ENCODE results near the gene FNDC4. TPM values are rescaled to one million over a fixed set of nuclear protein-coding genes. Genes with fewer than 3 reads are reported as not detected.

FNDC4 gene
- total RNA-seq, 1 experiment from 2014 or later, result 2.4 TPM

- no peaks in the 10 kb centered on the region for H3K9me3 ChIP-seq
- ChIA-PET POLR2A (no interaction called here), CTCF (no interaction called here)
- BruUV-seq (replicated peaks), result no TSS peak
- Mint-ChIP-seq H3K4me1 (ENCODE audit: low read depth, unreplicated experiment) (no peaks in the 10 kb centered on the region), H3K9me3 (ENCODE audit: unreplicated experiment) (no peaks in the 10 kb centered on the region), H3K36me3 (ENCODE audit: insufficient read depth, unreplicated experiment) (no peaks in the 10 kb centered on the region), H3K27ac (ENCODE audit: unreplicated experiment) (no peak overlapping the region), H3K4me3 (ENCODE audit: unreplicated experiment) (no peak overlapping the region), H3K27me3 (ENCODE audit: insufficient read depth, unreplicated experiment) (peaks cover 2% of the 10 kb centered on the region)
- intact Hi-C loops (cut with micrococcal nuclease; ENCODE audit: unreplicated experiment), result no loop called here
- no peaks in the 10 kb centered on the region for H3K36me3 ChIP-seq (ENCODE audit: control insufficient read depth, insufficient read depth, low read length)
- TF ChIP-seq CTCF (IDR thresholded peaks at IDR 0.05; ENCODE audit: insufficient read depth in 1 of 2, low read depth in 1 of 2, low read length in 1 of 2, severe bottlenecking in 1 of 2, unreplicated experiment in 1 of 2), result no peak
- no peaks in the 10 kb centered on the region; the same call in 1 of the 2 replicates for H3K27me3 ChIP-seq (replicated peaks; ENCODE audit: control insufficient read depth, insufficient read depth, low read length)
- DNase-seq, result no peak
- H3K4me1 ChIP-seq, result no peaks in the 10 kb centered on the region
- no peak overlapping the region for H3K4me3 ChIP-seq (ENCODE audit: low read depth, low read length)
These were observed 42.3 kb upstream of the FNDC4 start for GRCh38 chr2:27537287-27537686.

GRCh38 chr2:27531983-27532382 lies 37.0 kb upstream of the FNDC4 start:
- BruUV-seq (replicated peaks), result no TSS peak
- H3K4me1 ChIP-seq, result no peaks in the 10 kb centered on the region
- POLR2A ChIA-PET, result no interaction called here
- peaks cover 7% of the 10 kb centered on the region for H3K27me3 Mint-ChIP-seq (ENCODE audit: insufficient read depth, unreplicated experiment)
- no peaks in the 10 kb centered on the region for H3K9me3 ChIP-seq
- intact Hi-C loops (cut with micrococcal nuclease; ENCODE audit: unreplicated experiment), result no loop called here
- TF ChIP-seq CTCF (IDR thresholded peaks at IDR 0.05; ENCODE audit: insufficient read depth in 1 of 2, low read depth in 1 of 2, low read length in 1 of 2, severe bottlenecking in 1 of 2, unreplicated experiment in 1 of 2), result no peak
- H3K27me3 ChIP-seq (replicated peaks; ENCODE audit: control insufficient read depth, insufficient read depth, low read length), result no peaks in the 10 kb centered on the region; the same call in 1 of the 2 replicates
- H3K9me3 Mint-ChIP-seq (ENCODE audit: unreplicated experiment), result no peaks in the 10 kb centered on the region
- no peaks in the 10 kb centered on the region for H3K36me3 Mint-ChIP-seq (ENCODE audit: insufficient read depth, unreplicated experiment)
- DNase-seq, result no peak
- H3K4me1 Mint-ChIP-seq (ENCODE audit: low read depth, unreplicated experiment), result no peaks in the 10 kb centered on the region
- no peak overlapping the region for H3K4me3 ChIP-seq (ENCODE audit: low read depth, low read length)
- no peaks in the 10 kb centered on the region for H3K36me3 ChIP-seq (ENCODE audit: control insufficient read depth, insufficient read depth, low read length)
- no peak overlapping the region for H3K4me3 Mint-ChIP-seq (ENCODE audit: unreplicated experiment)
- CTCF ChIA-PET, result no interaction called here
- H3K27ac Mint-ChIP-seq (ENCODE audit: unreplicated experiment), result no peak overlapping the region

GRCh38 chr2:27527182-27527581 lies 32.2 kb upstream of the FNDC4 start:
- Histone ChIP-seq H3K9me3 (no peaks in the 10 kb centered on the region), H3K36me3 (ENCODE audit: control insufficient read depth, insufficient read depth, low read length) (no peaks in the 10 kb centered on the region), H3K4me3 (ENCODE audit: low read depth, low read length) (no peak overlapping the region), H3K27me3 (replicated peaks; ENCODE audit: control insufficient read depth, insufficient read depth, low read length) (no peaks in the 10 kb centered on the region), H3K4me1 (no peaks in the 10 kb centered on the region)
- no peaks in the 10 kb centered on the region for H3K4me1 Mint-ChIP-seq (ENCODE audit: low read depth, unreplicated experiment)
- ChIA-PET POLR2A (no interaction called here), CTCF (no interaction called here)
- no peak for DNase-seq
- intact Hi-C loops (cut with micrococcal nuclease; ENCODE audit: unreplicated experiment), result no loop called here
- H3K27ac Mint-ChIP-seq (ENCODE audit: unreplicated experiment), result no peak overlapping the region
- H3K27me3 Mint-ChIP-seq (ENCODE audit: insufficient read depth, unreplicated experiment), result peaks cover 11% of the 10 kb centered on the region
- no peak for TF ChIP-seq CTCF (IDR thresholded peaks at IDR 0.05; ENCODE audit: insufficient read depth in 1 of 2, low read depth in 1 of 2, low read length in 1 of 2, severe bottlenecking in 1 of 2, unreplicated experiment in 1 of 2)
- no peak overlapping the region for H3K4me3 Mint-ChIP-seq (ENCODE audit: unreplicated experiment)
- no peaks in the 10 kb centered on the region for H3K36me3 Mint-ChIP-seq (ENCODE audit: insufficient read depth, unreplicated experiment)
- BruUV-seq (replicated peaks), result no TSS peak
- H3K9me3 Mint-ChIP-seq (ENCODE audit: unreplicated experiment), result no peaks in the 10 kb centered on the region

Measured in Caco-2 (cell line).